ENCODE results near the gene MAP3K20. TPM values are rescaled to one million over a fixed set of nuclear protein-coding genes. Genes with fewer than 3 reads are reported as not detected.
A peak's percentile ranks its signal among the peaks of the same experiment; 100 is the strongest.

Gene MAP3K20
- total RNA-seq, 4 donors from 2014 or later, result 6.8 to 32.2 (median 15.3) TPM

DNA sequence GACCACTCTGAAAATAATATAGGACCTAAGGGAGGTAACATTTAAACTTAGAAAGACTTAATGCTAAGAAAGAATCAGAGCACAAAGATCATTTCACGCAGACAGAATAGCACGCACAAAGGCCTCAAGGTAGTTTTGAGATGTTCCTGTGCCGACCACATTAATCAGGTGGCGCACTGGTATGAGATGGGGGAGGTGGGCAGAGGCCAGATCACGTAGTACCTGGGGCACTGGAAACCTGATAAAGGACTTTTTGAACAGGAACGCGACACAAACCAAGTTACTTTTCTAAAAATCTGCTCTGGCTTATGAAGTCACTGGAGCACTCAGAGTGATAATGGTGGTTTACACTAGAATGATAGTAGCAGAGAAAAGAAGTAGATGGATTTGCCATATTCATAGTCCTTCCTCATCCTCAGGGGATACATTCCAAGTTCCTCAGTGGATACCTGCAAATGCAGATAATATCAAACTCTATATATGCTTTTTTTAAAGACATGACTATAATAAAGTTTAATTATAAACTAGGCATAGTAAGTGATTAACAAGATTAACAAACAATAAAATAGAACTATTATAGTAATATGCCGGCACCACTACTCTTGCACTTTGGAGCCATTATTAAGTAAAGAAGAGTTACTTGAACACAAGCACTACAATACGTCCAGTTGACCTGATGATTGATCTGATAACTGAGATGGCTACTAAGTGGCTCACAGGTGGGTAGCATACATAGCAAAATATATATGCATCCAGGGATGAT is 236.4 kb downstream of the MAP3K20 start:
- TF ChIP-seq, protein P1, sequence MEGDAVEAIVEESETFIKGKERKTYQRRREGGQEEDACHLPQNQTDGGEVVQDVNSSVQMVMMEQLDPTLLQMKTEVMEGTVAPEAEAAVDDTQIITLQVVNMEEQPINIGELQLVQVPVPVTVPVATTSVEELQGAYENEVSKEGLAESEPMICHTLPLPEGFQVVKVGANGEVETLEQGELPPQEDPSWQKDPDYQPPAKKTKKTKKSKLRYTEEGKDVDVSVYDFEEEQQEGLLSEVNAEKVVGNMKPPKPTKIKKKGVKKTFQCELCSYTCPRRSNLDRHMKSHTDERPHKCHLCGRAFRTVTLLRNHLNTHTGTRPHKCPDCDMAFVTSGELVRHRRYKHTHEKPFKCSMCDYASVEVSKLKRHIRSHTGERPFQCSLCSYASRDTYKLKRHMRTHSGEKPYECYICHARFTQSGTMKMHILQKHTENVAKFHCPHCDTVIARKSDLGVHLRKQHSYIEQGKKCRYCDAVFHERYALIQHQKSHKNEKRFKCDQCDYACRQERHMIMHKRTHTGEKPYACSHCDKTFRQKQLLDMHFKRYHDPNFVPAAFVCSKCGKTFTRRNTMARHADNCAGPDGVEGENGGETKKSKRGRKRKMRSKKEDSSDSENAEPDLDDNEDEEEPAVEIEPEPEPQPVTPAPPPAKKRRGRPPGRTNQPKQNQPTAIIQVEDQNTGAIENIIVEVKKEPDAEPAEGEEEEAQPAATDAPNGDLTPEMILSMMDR (IDR thresholded peaks at IDR 0.05), result peak in 2 of 6 experiments; percentile 30 to 32
- no peak for TF ChIP-seq POLR2A (IDR thresholded peaks at IDR 0.05)
- no peaks in the 10 kb centered on the region for H3K36me3 ChIP-seq
- H3K4me3 ChIP-seq, result peak overlapping the region in 1 of 4 donors; percentile 15
- H3K4me1 ChIP-seq, result no peaks in the 10 kb centered on the region
- H3K27ac ChIP-seq, result peak overlapping the region in 2 of 4 donors; percentile 19 to 79
- H3K27me3 ChIP-seq, result no peaks in the 10 kb centered on the region
- DNase-seq, result peak in 2 of 3 donors; percentile 48 to 54
- no peaks in the 10 kb centered on the region for H3K9me3 ChIP-seq

Data from Peyer's patch (tissue), 4 donors.